IPS-NIHi7 (cell line): ENCODE measurements around the gene PEX7.
"Not testable (repeated sequence)": the region's sequence is repeated elsewhere in the genome, so short reads cannot be mapped to it uniquely, and the experiment has no call there.

Experiments used
- DNase-seq: peaks from one replicate; pipeline ENCODE4 v3.0.0; 2012; ENCODE audit warnings: mixed read lengths; ENCODE audit errors: extremely low spot score

The PEX7 gene

DNA sequence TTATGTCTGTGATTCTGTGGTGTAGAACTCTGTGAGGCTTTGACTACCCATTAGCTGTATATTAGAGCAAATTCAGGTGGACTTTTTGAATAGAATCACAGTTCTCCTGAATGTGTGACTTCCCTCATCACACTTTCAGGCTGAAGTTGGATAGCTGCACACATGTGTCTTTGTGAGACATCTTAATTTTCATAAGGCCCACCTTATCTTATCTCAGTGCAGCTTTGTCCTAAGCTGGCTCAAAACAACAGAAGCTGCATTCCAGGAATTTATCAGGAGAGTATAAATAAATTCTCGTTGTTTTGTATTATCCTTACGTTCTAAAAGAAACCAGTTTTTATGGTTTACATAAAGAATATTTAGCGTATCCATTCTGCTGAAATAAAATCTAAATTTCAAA lies 73.5 kb downstream of the PEX7 start:
- no peak for DNase-seq

DNA sequence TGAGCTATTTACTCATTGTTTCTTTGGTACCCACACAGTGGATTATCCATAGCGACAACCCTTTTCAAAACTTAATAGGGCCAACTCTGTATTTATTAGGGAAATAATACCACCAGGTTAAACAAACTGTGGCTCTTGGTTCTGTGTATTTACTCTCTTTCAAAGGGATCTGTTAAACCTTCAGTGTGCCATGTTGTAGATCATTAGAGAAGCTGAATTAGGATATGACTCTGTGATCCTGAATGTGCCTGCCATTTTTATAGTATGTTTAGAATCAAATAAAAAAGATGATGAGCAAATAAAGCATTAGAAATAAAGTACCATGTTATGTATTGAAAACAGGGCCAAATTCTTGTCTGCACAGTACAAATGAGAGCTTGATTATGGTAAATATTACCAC lies 74.7 kb downstream of the PEX7 start:
- DNase-seq, result no peak

DNA sequence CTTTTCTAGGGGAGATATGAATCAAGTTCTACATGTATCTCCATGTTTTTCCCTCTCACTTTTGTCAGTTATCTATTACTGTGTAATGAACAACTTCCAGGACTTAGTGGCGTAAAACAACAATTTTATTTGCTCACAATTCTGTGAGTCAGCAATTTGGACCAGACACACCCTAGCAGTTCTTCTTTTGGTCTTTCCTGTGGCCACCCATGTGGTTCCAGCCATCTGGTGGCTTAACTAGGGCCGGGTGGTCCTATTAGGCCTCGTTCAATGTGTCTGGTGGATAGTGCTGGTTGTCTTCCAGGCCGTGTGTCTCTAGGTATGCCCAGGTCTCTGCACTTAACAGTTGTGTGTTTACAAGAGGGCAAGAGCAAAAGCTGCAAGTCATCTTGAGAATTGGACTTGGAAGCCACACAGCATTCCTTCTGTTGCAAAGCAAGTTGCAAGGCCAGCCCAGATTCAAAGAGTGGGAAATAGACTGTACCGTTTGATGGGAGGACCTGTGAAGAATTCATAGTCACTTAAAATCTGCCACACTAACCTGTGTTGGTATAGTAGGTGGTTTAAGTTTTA lies 78.9 kb downstream of the PEX7 start:
- DNase-seq, result no peak

DNA sequence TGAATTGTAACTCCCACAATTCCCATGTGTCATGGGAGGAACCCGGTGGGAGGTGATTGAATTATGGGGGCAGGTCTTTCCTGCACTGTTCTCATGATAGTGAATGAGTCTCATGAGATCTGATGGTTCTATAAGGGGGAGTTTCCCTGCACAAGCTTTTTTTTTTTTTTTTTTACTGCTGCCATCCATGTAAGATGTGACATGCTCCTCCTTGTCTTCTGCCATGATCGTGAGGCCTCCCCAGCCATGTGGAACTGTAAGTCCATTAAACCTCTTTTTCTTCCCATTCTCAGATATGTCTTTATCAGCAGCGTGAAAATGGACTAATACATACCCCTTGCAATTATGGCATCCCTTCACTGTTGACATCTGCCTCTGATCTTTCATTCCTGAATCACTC lies 82.1 kb downstream of the PEX7 start:
- not testable (repeated sequence) for DNase-seq

DNA sequence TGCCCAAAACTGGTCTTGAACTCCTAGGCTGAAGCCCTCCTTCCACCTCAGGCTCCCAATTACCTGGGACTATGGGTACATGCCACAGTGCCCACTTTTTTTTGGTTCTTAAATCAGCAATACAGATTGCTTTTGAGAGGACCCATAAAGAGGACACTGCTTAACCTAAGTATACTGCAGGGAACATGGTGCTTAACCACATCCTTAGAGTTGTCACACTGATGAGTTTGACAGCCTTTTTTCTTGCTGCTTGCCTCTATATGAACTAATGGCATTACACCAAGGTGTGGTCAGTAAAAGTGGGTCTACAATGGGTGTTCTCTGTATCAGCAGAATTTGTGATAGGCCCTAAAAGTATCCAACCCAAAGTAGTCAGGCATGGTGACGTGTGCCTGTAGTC lies 92.6 kb downstream of the PEX7 start:
- DNase-seq, result no peak

DNA sequence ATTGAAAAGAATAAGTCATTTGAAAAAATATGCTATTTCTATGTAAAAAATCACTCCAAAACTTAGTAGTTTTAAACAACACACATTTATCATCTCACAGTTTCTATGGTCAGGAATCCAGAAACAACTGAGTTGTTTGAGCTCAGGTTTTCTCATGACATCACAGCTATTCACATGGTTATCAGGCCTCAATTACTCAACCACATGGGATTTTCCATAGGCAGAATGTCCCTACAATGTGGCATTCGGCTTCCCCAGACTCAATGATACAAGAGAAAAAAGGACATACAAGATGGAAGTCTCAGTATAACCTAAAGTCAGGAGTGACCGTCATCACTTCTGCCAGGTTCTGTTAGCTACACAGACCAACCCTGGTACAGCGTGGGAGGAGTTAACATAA lies 96.3 kb downstream of the PEX7 start:
- no peak for DNase-seq

DNA sequence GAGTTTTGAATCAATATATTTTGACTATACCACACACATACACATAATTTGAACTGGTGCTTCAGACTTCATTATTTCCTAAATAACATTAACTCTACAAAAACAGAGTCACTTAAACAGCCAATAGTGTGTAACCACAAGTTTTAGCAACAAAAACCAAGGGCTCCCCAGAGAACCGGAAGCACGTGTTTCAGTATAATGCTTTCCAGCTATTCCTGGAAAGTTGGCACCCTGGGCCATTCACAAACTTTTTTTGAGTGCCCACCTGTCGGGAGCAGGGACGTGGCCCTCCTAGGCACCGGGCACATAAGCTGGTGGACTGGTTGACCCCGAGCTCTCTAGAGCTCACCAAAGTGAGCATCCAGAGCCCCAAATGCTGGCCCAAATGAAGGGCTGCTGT lies 97.8 kb downstream of the PEX7 start:
- DNase-seq, result no peak

DNA sequence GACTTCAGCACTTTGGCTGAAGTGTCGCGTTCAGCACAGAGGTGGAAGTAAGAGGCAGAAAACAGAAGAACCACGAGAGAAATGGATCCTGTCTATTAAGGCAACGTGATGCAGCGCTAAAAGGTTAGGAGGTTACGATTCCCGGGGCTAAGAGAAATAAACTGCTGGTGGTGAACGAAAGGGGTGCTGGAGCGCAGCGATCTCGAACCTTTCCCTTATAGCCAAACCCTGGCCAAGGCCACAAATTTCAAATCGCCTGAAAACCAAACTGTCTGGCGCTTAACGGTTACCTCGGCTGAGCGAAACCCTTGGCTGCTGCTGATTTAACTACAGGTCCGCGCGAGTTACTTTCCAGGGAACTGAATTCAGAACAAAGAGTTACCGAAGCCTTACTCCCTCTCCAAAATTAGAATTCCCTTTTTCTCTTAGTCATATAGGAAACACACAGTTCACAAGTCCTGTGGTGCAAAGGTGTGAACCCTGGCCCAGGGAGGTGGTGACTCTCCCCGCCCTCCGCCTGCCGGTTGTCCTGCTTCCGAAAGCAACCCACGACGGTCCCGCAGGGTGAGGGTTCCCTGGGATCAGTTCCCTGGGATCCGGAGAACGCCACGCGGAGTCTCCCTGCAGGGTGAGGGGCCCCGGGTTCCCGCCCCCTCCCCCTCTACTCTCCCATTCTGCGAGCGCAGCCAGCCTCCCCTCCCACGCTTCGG lies 98.4 kb downstream of the PEX7 start:
- peak; percentile 31 for DNase-seq

DNA sequence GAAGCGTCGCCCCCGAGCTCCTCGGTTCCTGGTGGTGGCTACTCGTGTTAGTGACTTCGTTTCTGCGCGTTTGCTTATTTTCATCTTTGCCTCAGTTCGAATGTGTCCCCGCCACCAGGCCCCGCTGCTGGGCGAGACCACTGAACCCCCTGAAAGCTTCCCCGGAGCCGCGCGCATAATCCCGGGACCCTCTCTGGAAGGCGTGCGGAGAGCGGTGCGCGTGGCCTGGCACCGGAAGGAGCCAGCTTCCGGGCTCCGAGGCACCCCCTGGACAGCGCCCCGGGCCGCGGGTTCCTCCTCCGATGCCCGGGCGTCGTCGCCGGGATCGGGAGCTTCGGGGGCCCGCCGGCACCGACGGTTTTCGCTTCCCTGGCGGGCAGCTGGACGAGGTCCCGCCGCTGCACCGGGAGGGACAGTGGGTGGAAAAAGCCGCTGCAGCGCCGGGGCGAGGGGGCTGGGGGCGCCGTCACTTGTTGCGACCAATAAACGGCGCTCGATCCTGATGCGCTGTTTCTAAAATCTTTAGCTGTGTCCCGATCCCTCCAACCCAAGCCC lies 99.1 kb downstream of the PEX7 start:
- peak; percentile 29 for DNase-seq

DNA sequence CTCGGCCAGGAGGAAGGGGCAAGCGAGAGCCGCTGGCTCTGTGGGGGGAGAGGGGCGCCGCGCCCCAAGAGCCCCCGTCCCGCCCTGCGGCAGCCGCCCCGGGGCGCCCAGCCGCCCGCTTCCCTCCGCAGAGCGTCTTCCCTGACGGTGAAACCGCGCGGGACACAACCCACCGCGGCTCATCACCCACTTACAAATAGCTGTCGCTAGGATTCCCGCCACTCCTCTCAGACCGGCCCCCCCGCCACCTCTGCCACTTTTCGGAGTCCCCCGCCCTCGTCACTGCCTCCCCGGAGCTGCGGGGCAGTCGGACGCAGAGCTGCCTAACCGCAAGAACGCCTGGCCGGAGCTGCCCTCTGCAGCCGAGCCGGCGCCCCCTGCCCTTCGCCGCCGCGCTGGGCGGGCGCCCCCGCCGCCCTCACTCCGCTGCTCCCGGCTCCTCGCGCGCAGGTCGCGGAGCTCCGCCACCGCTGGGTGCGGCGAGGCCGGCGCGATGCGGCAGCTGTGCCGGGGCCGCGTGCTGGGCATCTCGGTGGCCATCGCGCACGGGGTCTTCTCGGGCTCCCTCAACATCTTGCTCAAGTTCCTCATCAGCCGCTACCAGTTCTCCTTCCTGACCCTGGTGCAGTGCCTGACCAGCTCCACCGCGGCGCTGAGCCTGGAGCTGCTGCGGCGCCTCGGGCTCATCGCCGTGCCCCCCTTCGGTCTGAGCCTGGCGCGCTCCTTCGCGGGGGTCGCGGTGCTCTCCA lies 99.7 kb downstream of the PEX7 start, which contains the start of gene SLC35D3:
Gene SLC35D3 (plus strand): TSS at position 366 of the 749 bp plus-strand sequence. CDS start 128 bp downstream, at position 494.
- DNase-seq, result peak; percentile 53

DNA sequence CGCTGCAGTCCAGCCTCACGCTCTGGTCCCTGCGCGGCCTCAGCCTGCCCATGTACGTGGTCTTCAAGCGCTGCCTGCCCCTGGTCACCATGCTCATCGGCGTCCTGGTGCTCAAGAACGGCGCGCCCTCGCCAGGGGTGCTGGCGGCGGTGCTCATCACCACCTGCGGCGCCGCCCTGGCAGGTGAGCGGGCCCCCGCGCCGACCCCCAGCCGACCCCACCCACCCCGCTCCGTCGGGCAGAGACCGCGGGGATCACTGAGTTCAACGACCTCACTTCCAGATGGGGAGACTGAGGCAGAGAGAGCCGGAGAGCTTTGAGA lies 100.3 kb downstream of the PEX7 start:
- DNase-seq, result no peak

DNA sequence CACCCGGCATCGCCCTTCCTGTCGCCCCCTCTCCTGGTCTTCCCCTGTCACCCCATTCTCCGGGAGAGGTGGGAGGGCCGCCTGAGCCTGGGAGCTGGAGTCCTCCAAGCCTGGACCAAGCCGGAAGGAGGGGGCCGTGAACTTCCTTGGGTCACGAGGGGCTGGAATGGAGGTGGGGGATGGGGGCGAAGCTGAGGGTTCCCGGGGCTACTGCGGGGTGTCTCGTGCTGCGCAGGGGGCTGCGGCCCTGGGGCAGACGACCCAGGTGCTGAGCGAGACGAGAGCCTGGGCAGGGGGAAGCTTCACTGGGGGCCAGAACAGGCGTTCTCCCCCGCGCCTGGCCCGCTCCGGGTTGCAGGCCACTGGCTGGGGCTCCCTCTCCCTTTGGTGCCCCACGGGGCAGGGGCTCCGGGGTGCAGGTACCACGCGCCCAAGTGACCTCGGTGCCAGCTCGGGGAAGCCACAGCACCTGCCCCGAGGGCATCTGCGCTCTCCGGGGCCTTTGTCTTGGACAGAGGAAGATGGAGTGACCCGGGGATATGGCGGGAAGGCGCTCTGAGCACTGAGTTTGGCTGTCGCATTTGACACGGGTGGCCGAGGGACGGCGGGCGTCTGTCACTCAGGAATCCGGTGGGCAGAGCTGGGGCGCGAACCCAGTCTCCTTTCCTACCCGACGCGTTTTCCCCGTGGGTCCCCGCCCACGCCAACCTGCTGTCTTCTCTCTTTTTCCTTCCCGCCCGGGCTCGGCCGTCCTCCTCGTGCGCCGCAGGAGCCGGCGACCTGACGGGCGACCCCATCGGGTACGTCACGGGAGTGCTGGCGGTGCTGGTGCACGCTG lies 100.9 kb downstream of the PEX7 start:
- peak; percentile 25 for DNase-seq

DNA sequence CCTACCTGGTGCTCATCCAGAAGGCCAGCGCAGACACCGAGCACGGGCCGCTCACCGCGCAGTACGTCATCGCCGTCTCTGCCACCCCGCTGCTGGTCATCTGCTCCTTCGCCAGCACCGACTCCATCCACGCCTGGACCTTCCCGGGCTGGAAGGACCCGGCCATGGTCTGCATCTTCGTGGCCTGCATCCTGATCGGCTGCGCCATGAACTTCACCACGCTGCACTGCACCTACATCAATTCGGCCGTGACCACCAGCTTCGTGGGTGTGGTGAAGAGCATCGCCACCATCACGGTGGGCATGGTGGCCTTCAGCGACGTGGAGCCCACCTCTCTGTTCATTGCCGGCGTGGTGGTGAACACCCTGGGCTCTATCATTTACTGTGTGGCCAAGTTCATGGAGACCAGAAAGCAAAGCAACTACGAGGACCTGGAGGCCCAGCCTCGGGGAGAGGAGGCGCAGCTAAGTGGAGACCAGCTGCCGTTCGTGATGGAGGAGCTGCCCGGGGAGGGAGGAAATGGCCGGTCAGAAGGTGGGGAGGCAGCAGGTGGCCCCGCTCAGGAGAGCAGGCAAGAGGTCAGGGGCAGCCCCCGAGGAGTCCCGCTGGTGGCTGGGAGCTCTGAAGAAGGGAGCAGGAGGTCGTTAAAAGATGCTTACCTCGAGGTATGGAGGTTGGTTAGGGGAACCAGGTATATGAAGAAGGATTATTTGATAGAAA lies 101.7 kb downstream of the PEX7 start:
- DNase-seq, result no peak

DNA sequence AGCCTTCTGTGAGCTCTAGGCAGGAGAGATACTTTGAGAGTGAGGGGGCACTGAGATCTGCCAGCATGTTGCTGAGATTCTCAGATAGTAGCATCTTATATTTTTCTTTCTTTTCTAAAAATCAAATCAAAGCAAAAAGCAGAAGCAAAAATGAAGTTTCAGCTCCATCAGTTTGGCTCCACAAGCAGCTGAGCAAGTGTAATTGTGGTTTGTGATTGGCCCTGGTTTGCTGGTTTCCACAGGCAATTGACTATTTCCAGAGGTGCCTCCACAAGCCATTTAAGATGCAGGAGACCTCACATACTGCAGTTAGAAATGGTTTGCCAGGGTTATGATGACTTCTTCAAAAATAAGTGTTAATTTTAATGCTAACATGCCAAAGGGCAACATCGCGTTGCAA lies 104.0 kb downstream of the PEX7 start:
- no peak for DNase-seq

DNA sequence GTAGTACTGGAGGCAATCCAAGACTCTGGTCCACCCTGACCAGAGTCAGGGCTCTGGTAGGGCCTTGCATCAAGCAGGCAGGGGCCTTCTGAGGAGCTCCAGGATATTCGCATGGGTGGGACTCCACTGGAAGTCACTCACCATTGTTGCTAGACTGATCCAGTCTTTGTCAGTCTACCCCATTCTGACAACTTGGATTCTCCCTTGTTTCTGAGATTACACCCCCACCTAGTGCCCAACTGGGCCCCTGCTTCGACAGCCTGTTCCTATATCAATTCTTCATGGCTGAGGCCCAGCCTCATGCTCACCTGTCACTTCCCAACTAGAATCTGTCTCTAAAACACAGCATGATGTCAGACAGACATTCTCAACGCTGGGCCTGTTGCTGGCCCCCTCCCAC lies 104.9 kb downstream of the PEX7 start:
- DNase-seq, result peak; percentile 70

DNA sequence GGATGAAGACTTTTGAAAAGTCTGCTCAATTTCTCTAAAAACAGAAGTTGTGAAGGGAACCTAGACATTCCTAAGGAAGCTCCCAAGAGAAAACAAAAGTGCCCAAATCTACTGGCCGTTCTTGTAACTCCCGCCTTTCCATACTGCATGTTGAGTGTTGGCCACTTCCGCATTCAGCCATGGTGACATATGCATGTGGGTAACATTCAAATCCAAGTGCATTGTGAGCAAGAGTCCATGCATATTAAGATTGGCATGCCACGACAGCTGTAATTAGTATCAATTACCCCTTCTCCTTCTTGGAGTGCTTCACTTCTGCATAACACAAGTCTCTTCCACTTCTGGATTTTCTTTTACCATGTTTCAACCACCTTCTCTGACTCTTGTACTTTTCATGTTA lies 108.1 kb downstream of the PEX7 start:
- no peak for DNase-seq

DNA sequence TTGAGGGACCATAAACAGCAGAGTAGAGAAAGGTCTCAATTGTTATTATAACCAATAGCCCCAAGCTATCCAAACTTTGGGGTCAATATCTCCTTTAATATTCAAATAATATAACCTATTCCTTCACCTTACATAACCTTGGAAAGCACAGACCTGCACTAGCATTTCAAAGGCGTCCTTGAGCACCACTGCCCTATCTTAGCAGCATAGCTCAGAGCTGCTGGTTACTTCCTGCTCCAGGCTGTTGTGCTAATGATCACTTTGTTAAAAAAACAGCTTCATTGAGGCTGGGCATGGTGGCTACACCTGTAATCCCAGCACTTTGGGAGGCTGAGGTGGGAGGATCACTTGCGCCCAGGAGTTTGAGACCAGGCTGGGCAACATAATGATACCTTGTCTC lies 110.2 kb downstream of the PEX7 start:
- DNase-seq, result peak; percentile 31

DNA sequence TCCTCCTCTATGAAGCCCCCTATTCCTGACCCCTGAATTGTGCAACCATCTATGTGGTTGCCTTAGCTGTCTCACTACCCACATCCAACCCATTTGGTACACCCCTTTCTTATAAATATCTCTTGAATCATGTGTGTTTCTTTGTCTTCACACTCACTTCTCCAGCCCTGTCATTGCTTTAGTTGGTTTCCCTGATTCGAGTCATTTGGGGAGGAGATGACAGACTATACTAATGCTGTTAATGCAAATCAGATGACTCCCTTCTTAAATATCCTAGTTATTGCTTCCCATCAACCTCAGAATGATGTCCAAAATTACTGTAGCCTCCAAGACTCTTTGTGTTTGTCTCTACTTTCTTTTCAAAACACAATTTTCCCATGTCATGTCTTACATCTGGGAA lies 122.7 kb downstream of the PEX7 start:
- no peak for DNase-seq

DNA sequence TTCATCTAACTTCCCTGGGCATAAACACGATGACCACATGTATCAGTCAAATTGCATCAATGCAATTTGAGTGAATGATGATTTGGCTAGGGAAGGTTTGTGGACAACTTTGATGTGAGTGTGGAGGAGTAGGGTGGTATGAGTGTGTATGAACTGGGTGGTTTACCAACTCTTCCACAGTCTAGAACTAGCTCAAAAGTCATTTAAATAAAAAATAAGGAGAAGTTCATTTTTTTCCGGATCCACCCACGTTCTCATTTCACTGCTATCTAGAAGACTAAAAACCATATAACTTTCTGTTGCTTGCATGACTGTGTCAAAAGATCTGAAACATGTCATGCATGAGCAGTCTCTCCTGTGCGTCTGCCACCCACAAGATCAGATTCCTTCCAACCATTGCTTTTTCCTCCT lies 123.3 kb downstream of the PEX7 start:
- no peak for DNase-seq

DNA sequence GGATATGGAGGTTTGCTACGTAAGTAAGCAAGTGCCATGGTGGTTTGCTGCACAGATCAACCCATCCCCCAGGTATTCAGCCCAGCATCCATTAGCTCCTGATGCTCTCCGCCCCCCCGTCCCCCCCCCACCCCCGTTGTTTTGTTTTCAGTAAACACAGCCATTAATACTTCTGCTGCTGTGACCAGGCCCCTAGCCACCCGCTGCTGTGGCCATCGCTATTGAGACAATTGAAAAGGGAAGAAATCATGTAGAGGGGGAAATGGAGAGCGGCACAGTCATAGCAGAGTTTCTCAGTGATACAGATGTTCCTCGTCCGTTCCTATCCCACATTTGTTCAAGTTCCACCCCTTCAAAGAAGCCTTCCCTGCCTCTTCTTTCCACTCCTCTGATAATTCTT lies 124.6 kb downstream of the PEX7 start:
- peak; percentile 43 for DNase-seq

DNA sequence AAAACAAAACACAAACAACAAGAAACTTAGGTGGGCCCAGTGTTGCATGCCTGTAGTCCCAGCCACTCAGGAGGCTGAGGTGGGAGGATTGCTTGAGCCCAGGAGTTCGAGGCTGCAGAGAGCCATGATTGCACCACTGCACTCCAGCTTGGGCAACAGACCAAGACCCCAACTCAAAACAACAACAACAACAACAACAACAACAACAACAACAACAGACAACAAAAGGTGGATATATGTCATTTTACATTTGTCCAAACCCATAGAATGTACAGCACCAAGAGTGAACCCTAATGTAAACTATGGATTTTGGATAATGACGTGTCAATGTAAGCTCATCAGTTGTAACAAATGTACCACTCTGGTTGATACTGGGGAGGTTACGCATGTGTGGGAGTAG lies 127.6 kb downstream of the PEX7 start:
- DNase-seq, result not testable (repeated sequence)
